ENCODE results near the gene CXCL14. TPM values are rescaled to one million over a fixed set of nuclear protein-coding genes. Genes with fewer than 3 reads are reported as not detected.

The CXCL14 gene
- total and polyA plus RNA-seq, 2 donors (not counting 1 experiment from before 2014, with no cell fraction given), result 0.17 TPM; not detected in 1

DNA sequence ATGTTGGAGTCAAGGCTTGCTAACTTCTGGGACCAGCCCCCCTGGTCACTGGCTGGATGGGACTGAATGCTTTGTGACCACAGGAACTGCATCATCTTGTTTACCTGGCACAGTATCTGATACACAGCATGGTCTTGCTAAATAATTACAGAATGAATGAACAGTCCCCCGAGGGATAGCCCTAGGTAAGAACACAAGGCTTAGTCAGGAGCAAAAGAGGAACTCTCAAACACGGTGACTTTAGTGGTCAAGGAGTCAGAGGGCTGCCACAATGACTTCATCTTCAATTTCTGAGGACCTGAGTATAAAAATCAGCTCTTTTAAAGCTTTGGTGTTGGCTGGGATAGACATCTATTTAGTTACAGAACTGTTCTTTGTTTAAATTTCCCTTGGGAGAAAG lies 15.1 kb upstream of the CXCL14 start:
- H4K20me1 ChIP-seq (ENCODE audit: control insufficient read depth, extremely low read depth, insufficient read depth, low read length), result no peaks in the 10 kb centered on the region
- TF ChIP-seq, protein P1, sequence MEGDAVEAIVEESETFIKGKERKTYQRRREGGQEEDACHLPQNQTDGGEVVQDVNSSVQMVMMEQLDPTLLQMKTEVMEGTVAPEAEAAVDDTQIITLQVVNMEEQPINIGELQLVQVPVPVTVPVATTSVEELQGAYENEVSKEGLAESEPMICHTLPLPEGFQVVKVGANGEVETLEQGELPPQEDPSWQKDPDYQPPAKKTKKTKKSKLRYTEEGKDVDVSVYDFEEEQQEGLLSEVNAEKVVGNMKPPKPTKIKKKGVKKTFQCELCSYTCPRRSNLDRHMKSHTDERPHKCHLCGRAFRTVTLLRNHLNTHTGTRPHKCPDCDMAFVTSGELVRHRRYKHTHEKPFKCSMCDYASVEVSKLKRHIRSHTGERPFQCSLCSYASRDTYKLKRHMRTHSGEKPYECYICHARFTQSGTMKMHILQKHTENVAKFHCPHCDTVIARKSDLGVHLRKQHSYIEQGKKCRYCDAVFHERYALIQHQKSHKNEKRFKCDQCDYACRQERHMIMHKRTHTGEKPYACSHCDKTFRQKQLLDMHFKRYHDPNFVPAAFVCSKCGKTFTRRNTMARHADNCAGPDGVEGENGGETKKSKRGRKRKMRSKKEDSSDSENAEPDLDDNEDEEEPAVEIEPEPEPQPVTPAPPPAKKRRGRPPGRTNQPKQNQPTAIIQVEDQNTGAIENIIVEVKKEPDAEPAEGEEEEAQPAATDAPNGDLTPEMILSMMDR (conservative IDR thresholded peaks at IDR 0.05 in 1 of 2, IDR thresholded peaks at IDR 0.05 in 1 of 2; ENCODE audit: low read depth in 1 of 2, low read length in 2 of 2), result no peak
- no peak for TF ChIP-seq EZH2 (IDR thresholded peaks at IDR 0.05; ENCODE audit: low read length, missing control alignments)
- DNase-seq (ENCODE audit: low read depth in 2 of 2), result no peak
- no peak overlapping the region for H3K4me2 ChIP-seq (ENCODE audit: extremely low read depth, insufficient read depth, low read length)
- no peak overlapping the region for H3K9ac ChIP-seq (ENCODE audit: insufficient read depth, low read length)
- no peaks in the 10 kb centered on the region for H3K4me1 ChIP-seq (ENCODE audit: control insufficient read depth, extremely low read depth, insufficient read depth, low read length)
- H2AFZ ChIP-seq (ENCODE audit: low read length), result no peak overlapping the region
- H3K36me3 ChIP-seq (ENCODE audit: control insufficient read depth, insufficient read depth, low read length), result no peaks in the 10 kb centered on the region
- H3K79me2 ChIP-seq (ENCODE audit: control insufficient read depth, insufficient read depth, low read length), result no peaks in the 10 kb centered on the region
- no peaks in the 10 kb centered on the region for H3K9me3 ChIP-seq (ENCODE audit: control insufficient read depth, insufficient read depth, low read depth, low read length)
- H3K27me3 ChIP-seq (ENCODE audit: control insufficient read depth, insufficient read depth, low read length), result no peaks in the 10 kb centered on the region
- no peak overlapping the region for H3K27ac ChIP-seq (ENCODE audit: insufficient read depth, low read length)
- no peak overlapping the region for H3K4me3 ChIP-seq (replicated peaks in 1 of 4; ENCODE audit: control extremely low read depth in 1 of 4, insufficient read depth in 1 of 4, low read depth in 3 of 4, low read length in 4 of 4)

DNA sequence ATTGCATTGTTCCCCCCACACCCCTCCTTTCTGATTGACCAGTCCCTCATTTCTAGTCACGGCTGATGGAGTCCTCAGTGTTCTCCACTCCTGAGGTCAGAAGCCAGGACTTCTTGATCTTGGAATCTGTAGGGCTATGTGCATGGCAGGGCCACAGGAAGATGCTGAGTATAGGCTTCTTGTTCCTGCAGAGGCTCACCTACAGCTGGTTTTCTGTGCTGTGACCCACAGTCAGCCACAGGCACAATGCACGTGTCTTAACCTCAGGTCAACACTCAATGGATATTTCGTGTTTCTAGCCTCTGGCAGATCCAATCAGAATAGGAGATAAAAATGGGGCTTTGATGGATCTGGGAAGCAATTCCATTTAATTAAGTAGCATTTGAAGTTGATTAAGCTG lies 14.3 kb upstream of the CXCL14 start:
- no peak overlapping the region for H3K27ac ChIP-seq (ENCODE audit: insufficient read depth, low read length)
- TF ChIP-seq EZH2 (IDR thresholded peaks at IDR 0.05; ENCODE audit: low read length, missing control alignments), result no peak
- TF ChIP-seq, protein P1 (conservative IDR thresholded peaks at IDR 0.05 in 1 of 2, IDR thresholded peaks at IDR 0.05 in 1 of 2; ENCODE audit: low read depth in 1 of 2, low read length in 2 of 2), result no peak
- no peaks in the 10 kb centered on the region for H3K79me2 ChIP-seq (ENCODE audit: control insufficient read depth, insufficient read depth, low read length)

DNA sequence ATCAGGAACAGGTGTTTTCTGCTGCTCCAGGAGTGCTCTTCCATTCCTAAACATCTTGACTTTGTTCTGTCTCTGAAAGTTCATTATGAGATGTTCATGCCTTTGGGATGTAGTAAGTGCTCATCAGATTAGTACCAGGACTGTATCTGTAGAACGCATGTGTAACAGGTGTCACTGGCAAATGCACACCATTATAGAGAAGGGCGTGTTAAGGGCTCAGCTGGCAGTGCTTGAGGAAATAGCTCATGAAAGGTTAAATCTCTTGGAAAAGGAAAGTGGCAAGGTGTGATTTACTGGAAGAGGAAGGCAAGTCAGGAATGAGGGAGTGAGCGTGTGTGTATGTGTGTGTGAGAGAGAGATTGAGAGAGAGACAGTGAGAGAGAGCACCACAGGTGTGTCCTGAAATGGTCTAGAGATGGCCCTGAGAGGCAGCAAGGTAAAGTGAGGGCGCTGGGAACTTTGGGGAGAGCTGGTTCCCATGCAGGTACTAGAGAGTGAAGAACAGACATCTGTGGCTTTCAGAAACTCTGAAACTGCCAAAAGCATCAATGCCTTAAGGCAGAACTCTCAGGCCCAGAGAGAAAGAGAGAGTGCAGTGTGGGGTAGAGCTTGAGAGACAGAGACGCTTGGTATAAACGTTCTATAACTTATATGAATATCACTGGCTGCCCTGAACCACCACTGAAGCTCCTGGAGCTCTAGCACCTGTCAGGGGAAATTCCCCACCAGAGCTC lies 13.7 kb upstream of the CXCL14 start:
- no peak for TF ChIP-seq EZH2 (IDR thresholded peaks at IDR 0.05; ENCODE audit: low read length, missing control alignments)
- TF ChIP-seq, protein P1 (conservative IDR thresholded peaks at IDR 0.05 in 1 of 2, IDR thresholded peaks at IDR 0.05 in 1 of 2; ENCODE audit: low read depth in 1 of 2, low read length in 2 of 2), result no peak
- DNase-seq (ENCODE audit: low read depth in 2 of 2), result no peak
- Histone ChIP-seq H3K36me3 (ENCODE audit: control insufficient read depth, insufficient read depth, low read length) (no peaks in the 10 kb centered on the region), H3K4me2 (ENCODE audit: extremely low read depth, insufficient read depth, low read length) (no peak overlapping the region), H3K27ac (ENCODE audit: insufficient read depth, low read length) (no peak overlapping the region), H2AFZ (ENCODE audit: low read length) (no peak overlapping the region), H3K79me2 (ENCODE audit: control insufficient read depth, insufficient read depth, low read length) (no peaks in the 10 kb centered on the region), H4K20me1 (ENCODE audit: control insufficient read depth, extremely low read depth, insufficient read depth, low read length) (no peaks in the 10 kb centered on the region), H3K9me3 (ENCODE audit: control insufficient read depth, insufficient read depth, low read depth, low read length) (no peaks in the 10 kb centered on the region), H3K4me1 (ENCODE audit: control insufficient read depth, extremely low read depth, insufficient read depth, low read length) (no peaks in the 10 kb centered on the region), H3K4me3 (replicated peaks in 1 of 4; ENCODE audit: control extremely low read depth in 1 of 4, insufficient read depth in 1 of 4, low read depth in 3 of 4, low read length in 4 of 4) (no peak overlapping the region), H3K9ac (ENCODE audit: insufficient read depth, low read length) (no peak overlapping the region), H3K27me3 (ENCODE audit: control insufficient read depth, insufficient read depth, low read length) (no peaks in the 10 kb centered on the region)

More for the DNA sequence above, 14.3 kb upstream of the CXCL14 start:
- H3K4me2 ChIP-seq (ENCODE audit: extremely low read depth, insufficient read depth, low read length), result no peak overlapping the region
- H3K27me3 ChIP-seq (ENCODE audit: control insufficient read depth, insufficient read depth, low read length), result no peaks in the 10 kb centered on the region
- H3K4me1 ChIP-seq (ENCODE audit: control insufficient read depth, extremely low read depth, insufficient read depth, low read length), result no peaks in the 10 kb centered on the region
- no peaks in the 10 kb centered on the region for H3K9me3 ChIP-seq (ENCODE audit: control insufficient read depth, insufficient read depth, low read depth, low read length)
- no peak for DNase-seq (ENCODE audit: low read depth in 2 of 2)
- no peak overlapping the region for H3K9ac ChIP-seq (ENCODE audit: insufficient read depth, low read length)
- H2AFZ ChIP-seq (ENCODE audit: low read length), result no peak overlapping the region
- H3K36me3 ChIP-seq (ENCODE audit: control insufficient read depth, insufficient read depth, low read length), result no peaks in the 10 kb centered on the region
- no peaks in the 10 kb centered on the region for H4K20me1 ChIP-seq (ENCODE audit: control insufficient read depth, extremely low read depth, insufficient read depth, low read length)
- no peak overlapping the region for H3K4me3 ChIP-seq (replicated peaks in 1 of 4; ENCODE audit: control extremely low read depth in 1 of 4, insufficient read depth in 1 of 4, low read depth in 3 of 4, low read length in 4 of 4)

Measured in fibroblast of lung (primary cell).